NCI-H226 (cell line): ENCODE data around the gene FAT1.

ENCODE experiments used
- DNase-seq: peaks from one replicate; pipeline ENCODE4 v3.0.0-alpha.2; 2015

Gene FAT1

GRCh38 chr4:186599483-186599882 is 124.2 kb downstream of the FAT1 start:
- no peak for DNase-seq

DNA sequence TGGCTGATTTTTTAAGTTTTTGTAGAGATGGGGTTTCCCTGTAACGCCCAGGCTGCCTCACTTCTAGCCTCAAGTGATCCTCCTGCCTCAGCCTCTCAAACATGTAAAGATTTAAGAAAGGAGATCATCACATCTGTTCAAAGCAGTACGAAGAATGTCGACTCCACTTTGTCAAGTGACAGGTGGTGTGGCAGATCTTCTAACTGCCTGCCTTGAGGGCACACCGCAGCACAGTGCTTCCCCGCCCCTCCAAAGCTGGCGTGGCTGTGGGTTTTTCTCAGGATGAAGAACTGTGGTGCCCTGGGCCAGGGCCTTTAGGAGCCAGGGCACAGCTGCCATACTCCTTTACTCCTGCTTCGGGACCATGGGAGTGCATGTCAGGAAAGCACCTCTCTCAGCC is 125.0 kb downstream of the FAT1 start:
- no peak for DNase-seq

DNA sequence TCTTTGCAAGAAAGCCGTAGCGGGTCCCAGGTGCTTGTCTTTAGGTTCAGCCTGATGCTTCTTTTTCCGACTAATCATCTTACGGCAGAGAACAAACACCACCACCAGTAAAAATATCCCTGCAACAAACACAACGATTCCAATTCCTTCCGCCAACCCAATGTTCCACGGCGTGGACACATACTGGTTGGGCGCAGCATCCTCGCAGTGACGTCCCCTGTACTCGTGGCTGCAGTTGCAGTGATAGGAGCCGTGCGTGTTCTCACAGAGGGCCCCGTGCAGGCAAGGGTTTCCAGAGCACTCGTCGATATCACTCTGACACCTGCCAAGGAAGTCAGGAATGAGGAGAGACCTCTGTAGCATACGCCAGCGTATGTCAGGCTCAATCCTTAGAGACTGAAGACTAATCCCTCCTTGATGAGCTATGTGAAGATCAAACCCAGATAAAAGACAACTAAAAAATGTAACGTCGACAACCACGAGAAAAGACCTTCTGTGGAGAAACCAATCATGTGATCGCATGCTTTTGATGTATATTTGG is 126.7 kb downstream of the FAT1 start:
- DNase-seq: no peak

DNA sequence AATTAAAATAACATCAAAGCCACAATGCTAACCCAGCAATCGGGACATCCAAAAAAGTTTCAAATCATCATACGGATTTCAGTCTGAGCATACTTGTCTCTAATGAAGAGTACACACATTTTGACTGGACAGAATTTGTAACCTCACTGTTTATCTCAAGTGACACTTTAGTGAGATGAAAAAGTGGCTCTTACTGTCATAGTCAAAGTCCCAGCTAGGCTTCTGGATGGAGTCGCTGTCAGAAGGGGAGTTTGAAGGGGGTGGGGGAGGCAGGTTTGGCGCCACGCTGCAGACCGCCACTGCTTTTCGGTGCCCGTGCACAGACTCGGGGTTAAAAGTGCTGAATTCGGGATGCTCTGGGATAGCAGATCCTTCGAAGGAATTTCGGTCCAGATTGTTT is 127.3 kb downstream of the FAT1 start:
- DNase-seq: no peak

DNA sequence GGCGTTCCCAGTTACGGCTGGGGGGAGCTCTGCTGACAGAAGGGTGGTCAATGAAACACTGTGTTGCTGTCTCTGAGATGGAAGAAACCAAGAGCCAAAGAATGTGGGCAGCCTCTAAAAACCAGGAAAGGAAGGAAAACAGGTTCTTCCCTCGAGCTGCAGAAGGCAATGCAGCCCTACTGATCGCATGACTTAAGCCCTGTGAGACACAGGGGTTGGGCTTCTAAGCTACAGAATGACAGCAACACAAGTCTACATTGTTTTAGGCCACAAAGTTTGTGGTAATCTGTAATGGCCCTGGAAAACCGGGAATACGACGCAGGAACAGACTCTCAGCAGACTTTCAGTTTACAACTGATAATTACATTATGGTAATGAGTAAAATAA is 130.1 kb downstream of the FAT1 start:
- DNase-seq: no peak

DNA sequence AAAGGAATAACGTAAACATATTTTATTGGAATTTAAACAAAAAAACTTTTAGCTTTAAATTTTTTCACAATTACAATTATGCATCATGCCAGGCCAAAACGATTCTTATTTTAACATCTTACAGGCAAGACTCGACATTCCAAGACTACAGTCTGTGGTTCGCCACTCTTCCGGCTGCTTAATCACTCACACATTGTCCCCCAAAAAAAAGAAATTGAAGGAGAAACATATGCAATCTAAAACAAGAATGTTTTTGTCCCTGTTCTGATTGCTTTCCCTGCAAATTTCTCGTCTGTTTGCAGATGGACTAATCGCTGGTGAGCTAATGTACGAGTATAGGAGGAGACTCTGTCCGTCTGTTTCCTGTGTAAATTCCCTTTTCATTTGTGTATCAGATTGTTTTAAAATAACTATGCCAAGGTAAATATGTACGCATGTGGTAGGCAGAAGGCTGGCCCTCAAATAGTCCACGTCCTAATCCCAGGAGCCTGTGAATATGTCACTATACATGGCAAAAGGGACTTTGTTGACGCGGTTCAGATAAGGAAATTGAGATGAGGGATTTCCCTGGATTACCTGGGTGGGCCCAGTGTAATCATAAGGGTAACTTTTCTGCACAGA is 130.6 kb downstream of the FAT1 start:
- DNase-seq: no peak

GRCh38 chr4:186592445-186592844 is 131.2 kb downstream of the FAT1 start:
- DNase-seq: no peak

DNA sequence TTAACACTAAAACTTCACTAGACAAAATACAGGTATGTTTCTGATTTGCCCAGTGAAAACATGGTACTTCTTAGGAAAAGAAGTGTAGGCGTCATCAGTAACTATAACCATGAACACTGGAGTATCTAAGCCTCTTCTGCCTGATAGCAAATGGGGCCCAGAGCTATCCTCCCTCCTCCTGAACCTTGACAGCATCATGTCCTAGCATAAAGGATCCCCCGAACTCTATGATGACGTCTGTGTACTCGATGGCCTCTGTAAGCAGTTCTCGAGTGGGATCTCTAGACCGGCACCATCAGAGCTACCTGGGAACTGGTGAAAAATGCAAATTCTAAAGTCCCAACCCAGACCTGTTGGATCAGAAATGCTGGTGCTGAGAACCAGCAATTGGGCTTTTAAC is 132.0 kb downstream of the FAT1 start:
- DNase-seq: no peak

DNA sequence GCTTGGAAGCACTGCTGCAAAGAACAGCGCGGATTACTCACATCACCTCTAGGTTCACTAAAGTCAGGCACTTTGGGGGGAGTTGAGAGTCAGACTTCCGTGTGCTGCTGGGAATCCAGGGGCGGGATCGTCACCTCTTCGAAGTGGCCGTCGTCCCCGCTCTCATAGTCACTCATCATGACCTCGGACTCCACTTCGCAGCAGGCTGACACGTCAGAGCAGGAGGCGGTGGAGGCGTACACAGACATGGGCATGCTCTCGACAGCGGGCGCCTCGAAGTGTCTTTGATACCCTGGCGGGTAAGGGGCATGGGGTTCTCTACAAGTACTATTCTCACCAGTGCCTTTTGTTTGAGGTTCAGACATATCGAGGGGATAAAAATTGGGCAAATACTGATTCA is 135.2 kb downstream of the FAT1 start:
- no peak for DNase-seq

- DNase-seq: no peak
Measured at GRCh38 chr4:186587416-186588018, 136.1 kb downstream of the FAT1 start.

- DNase-seq: no peak
Measured at GRCh38 chr4:186586205-186586604, 137.5 kb downstream of the FAT1 start.

GRCh38 chr4:186584912-186585311 is 138.7 kb downstream of the FAT1 start:
- no peak for DNase-seq

GRCh38 chr4:186581421-186581820 is 142.2 kb downstream of the FAT1 start:
- no peak for DNase-seq

DNA sequence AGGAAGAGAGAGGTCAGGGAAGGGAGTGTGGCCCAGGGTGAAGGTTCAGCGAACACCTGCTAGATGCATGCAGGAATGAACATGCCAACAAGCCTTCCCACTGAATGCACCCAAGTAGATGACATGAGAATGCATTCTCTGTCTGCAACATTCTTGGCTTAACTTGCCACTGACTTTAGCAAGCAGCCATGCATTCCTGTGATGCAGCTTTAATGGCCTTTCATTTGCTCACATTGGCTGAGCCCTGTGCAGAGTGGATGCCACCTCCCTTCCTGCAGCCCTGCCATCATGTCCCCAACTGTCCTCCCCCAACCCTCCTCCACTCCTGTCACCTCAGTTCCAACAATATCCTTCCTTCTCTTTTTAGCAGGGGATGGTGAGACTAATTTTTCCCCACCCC is 143.0 kb downstream of the FAT1 start:
- DNase-seq: no peak

GRCh38 chr4:186570193-186570996 is 153.3 kb downstream of the FAT1 start:
- no peak for DNase-seq

DNA sequence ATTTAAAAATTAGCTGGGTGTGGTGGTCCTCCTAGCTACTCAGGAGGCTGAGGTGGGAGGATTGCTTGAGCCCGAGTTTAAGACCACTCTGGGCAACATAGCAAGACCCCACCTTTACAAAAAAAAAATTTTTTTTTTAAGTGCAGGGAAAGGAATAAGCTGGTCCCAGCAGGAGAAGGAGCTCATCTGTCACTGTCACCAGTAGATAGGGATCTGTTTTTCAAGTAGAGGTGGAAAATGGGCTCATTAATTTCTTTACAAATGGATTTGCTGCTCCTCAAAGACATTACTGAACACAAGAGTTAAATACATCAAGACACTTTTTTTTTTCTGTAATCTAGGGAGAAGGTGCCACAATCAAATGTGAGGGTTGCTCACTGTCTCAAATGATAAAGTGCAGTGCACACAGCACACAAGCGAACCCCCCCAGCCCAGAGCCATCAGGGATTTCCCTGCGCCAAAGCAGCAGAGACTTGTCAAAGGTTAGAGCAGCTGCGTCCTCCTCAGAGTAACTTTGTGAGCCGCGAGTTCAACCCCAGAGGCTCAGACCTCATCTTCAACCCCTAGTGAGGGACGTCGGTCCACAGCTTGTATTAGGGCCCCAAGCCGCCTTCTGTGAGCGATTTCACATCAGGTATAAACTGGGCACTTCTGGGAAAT is 154.0 kb downstream of the FAT1 start:
- DNase-seq: no peak

GRCh38 chr4:186566068-186566467 is 157.6 kb downstream of the FAT1 start:
- DNase-seq: no peak

DNA sequence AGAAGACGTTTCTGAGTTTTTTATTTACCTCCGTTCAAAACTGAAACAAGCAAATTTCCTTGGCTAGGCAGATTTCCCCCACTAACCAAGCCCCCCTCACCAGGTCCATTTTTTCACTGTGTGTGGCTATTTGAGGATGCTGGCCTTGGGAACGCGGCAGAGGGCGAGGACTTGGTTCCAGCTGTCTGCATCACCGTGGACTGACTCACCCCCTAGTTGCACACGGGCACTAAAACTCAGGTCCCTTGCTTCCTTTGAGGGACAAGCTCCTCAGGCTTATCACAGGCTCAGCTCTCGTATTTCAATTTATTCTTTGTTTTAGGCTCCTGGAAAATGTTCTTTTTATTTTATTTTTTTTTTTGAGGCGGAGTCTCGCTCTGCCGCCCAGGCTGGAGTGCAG is 159.9 kb downstream of the FAT1 start:
- no peak for DNase-seq

- DNase-seq: no peak
Measured at GRCh38 chr4:186561748-186562147, 161.9 kb downstream of the FAT1 start.

GRCh38 chr4:186560647-186561046 is 163.0 kb downstream of the FAT1 start:
- DNase-seq: no peak

GRCh38 chr4:186557486-186557885 is 166.2 kb downstream of the FAT1 start:
- no peak for DNase-seq

- DNase-seq: no peak
Measured at GRCh38 chr4:186557061-186557460, 166.6 kb downstream of the FAT1 start.
